ENCODE data around the gene UBAC1.

UBAC1 gene, protein sequence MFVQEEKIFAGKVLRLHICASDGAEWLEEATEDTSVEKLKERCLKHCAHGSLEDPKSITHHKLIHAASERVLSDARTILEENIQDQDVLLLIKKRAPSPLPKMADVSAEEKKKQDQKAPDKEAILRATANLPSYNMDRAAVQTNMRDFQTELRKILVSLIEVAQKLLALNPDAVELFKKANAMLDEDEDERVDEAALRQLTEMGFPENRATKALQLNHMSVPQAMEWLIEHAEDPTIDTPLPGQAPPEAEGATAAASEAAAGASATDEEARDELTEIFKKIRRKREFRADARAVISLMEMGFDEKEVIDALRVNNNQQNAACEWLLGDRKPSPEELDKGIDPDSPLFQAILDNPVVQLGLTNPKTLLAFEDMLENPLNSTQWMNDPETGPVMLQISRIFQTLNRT
- long read RNA-seq, transcript UBAC1-201 (10 exons, 1,867 nt) = major isoform, 119 of 140 reads
- long read RNA-seq, partial matches to known transcripts = 3 of 140 reads
- long read RNA-seq, other reads (novel, unspliced or antisense) = 18 of 140 reads

DNA sequence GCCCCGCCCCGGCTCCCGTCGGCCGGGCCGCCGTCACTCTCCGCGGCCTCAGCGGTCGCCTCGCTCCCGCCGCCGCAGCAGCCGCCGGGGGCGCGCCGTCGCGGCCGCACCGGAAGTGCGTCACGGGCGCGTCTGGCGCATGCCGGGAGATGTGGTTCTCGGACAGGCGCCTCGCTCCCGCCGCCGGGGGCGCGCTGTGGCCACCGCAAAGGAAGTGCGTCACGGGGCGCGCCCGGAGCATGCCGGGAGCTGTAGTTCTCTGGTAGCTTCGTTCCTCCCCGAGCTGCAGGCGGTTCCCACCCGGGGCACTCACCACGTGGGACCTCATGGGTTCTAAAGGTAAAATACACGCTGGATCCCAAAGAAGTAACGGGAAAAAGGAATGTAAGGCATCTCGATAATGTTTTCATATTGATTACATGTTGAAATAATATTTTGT, at the start of gene UBAC1:
Gene UBAC1 (minus strand): TSS at position 97 of the 439 bp plus-strand sequence. CDS start 211 bp downstream, outside the sequence.
- peak within 1 kb of the TSS; percentile 94 for H3K4me3 ChIP-seq (replicated peaks; ENCODE audit: insufficient read depth, low read length)
- TF ChIP-seq, protein P1, sequence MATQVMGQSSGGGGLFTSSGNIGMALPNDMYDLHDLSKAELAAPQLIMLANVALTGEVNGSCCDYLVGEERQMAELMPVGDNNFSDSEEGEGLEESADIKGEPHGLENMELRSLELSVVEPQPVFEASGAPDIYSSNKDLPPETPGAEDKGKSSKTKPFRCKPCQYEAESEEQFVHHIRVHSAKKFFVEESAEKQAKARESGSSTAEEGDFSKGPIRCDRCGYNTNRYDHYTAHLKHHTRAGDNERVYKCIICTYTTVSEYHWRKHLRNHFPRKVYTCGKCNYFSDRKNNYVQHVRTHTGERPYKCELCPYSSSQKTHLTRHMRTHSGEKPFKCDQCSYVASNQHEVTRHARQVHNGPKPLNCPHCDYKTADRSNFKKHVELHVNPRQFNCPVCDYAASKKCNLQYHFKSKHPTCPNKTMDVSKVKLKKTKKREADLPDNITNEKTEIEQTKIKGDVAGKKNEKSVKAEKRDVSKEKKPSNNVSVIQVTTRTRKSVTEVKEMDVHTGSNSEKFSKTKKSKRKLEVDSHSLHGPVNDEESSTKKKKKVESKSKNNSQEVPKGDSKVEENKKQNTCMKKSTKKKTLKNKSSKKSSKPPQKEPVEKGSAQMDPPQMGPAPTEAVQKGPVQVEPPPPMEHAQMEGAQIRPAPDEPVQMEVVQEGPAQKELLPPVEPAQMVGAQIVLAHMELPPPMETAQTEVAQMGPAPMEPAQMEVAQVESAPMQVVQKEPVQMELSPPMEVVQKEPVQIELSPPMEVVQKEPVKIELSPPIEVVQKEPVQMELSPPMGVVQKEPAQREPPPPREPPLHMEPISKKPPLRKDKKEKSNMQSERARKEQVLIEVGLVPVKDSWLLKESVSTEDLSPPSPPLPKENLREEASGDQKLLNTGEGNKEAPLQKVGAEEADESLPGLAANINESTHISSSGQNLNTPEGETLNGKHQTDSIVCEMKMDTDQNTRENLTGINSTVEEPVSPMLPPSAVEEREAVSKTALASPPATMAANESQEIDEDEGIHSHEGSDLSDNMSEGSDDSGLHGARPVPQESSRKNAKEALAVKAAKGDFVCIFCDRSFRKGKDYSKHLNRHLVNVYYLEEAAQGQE (IDR thresholded peaks at IDR 0.05; ENCODE audit: insufficient replicate concordance, low read depth) = no peak
- peak; percentile 91 for TF ChIP-seq GABPA (IDR thresholded peaks at IDR 0.05; ENCODE audit: low read depth)
- TF ChIP-seq, protein P2, sequence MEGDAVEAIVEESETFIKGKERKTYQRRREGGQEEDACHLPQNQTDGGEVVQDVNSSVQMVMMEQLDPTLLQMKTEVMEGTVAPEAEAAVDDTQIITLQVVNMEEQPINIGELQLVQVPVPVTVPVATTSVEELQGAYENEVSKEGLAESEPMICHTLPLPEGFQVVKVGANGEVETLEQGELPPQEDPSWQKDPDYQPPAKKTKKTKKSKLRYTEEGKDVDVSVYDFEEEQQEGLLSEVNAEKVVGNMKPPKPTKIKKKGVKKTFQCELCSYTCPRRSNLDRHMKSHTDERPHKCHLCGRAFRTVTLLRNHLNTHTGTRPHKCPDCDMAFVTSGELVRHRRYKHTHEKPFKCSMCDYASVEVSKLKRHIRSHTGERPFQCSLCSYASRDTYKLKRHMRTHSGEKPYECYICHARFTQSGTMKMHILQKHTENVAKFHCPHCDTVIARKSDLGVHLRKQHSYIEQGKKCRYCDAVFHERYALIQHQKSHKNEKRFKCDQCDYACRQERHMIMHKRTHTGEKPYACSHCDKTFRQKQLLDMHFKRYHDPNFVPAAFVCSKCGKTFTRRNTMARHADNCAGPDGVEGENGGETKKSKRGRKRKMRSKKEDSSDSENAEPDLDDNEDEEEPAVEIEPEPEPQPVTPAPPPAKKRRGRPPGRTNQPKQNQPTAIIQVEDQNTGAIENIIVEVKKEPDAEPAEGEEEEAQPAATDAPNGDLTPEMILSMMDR (IDR thresholded peaks at IDR 0.05; ENCODE audit: insufficient read depth, low read length) = no peak
- 0 out of 2 replicates have a peak, but pooled peaks have one; percentile 21 for TF ChIP-seq POLR2AphosphoS5 (IDR thresholded peaks at IDR 0.05; ENCODE audit: low read depth)
- peak; percentile 56; the same call in 1 of the 2 replicates for TF ChIP-seq SPI1 (IDR thresholded peaks at IDR 0.05; ENCODE audit: borderline replicate concordance, low read depth)
- H3K27ac ChIP-seq (replicated peaks) = peak within 1 kb of the TSS; percentile 81
- DNase-seq (ENCODE audit: low read depth in 1 of 2, low spot score in 1 of 2) = peak; percentile 94 to 95
- H3K27me3 ChIP-seq (ENCODE audit: insufficient read depth, poor library complexity, severe bottlenecking) = no peaks in the 10 kb centered on the region

DNA sequence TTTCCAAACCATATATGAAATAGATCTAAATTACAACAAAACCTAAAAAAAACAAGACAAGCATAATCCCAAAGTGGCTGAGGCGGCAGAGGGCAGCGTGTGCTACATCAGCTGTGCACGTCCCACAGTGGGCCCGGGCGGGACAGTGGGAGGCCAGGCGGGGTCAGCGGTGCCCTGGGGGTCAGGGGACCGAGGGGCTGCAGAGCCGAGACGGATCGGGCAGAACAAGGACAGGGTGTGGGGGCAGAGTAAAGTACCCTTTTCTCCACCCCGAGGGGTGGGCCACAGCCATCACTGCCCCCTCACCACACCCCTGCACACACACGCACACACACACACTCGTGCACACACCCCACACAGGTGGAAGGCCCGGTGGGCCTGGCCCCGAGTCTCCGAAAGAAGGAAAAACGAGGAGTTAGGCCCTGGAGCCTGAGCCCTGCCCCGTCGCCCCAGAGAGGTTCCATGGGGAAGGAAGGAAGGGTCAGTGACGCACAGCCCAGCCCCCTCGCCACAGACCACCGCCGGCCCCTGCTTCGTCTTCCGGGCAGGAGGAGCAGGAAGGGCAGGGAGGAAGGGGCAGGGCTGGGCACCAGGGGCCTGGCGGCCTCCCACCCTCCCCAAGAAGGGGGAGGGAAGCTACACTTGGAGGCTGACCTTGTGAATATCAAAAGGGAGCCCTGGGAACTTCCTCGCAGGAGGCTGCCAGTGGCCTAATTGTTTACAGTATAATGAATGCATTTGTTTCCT, 49.6 kb upstream of the UBAC1 start:
- no peak for TF ChIP-seq SPI1 (IDR thresholded peaks at IDR 0.05; ENCODE audit: borderline replicate concordance, low read depth)
- TF ChIP-seq, protein P1 (IDR thresholded peaks at IDR 0.05; ENCODE audit: insufficient replicate concordance, low read depth) = no peak
- no peak for TF ChIP-seq POLR2AphosphoS5 (IDR thresholded peaks at IDR 0.05; ENCODE audit: low read depth)
- TF ChIP-seq, protein P2 (IDR thresholded peaks at IDR 0.05; ENCODE audit: insufficient read depth, low read length) = no peak
- no peak for TF ChIP-seq GABPA (IDR thresholded peaks at IDR 0.05; ENCODE audit: low read depth)
- Histone ChIP-seq H3K27ac (replicated peaks) (no peak overlapping the region), H3K4me3 (replicated peaks; ENCODE audit: insufficient read depth, low read length) (no peak overlapping the region), H3K27me3 (ENCODE audit: insufficient read depth, poor library complexity, severe bottlenecking) (no peaks in the 10 kb centered on the region)
- DNase-seq (ENCODE audit: low read depth in 1 of 2, low spot score in 1 of 2) = no peak

DNA sequence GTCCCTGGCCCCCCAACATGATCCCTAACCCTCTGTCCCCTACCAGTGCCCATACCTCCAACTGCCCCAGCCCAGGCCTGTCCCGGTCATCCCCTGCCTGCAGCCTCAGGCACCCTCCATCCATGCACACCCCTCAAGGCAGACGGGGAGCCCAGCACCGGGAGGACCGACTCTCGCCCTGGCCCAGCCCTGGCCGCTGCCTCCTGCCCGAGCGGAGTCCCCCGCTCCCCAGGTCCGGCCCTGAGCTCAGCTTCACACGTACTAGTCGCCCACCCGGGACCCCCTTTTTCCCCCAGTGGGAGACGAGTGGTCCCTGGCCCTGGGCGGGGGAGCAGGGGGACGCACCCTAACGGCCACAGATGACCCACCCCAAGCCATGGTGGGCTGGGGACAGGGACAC, 49.0 kb upstream of the UBAC1 start:
- TF ChIP-seq POLR2AphosphoS5 (IDR thresholded peaks at IDR 0.05; ENCODE audit: low read depth) = no peak
- TF ChIP-seq, protein P1 (IDR thresholded peaks at IDR 0.05; ENCODE audit: insufficient replicate concordance, low read depth) = no peak
- TF ChIP-seq SPI1 (IDR thresholded peaks at IDR 0.05; ENCODE audit: borderline replicate concordance, low read depth) = no peak
- no peak for DNase-seq (ENCODE audit: low read depth in 1 of 2, low spot score in 1 of 2)
- H3K4me3 ChIP-seq (replicated peaks; ENCODE audit: insufficient read depth, low read length) = no peak overlapping the region
- H3K27ac ChIP-seq (replicated peaks) = no peak overlapping the region
- no peaks in the 10 kb centered on the region for H3K27me3 ChIP-seq (ENCODE audit: insufficient read depth, poor library complexity, severe bottlenecking)

Data from HL-60 (cell line).